K562 (cell line): ENCODE data around the gene PLEKHN1. TPM values are rescaled to one million over a fixed set of nuclear protein-coding genes. Genes with fewer than 3 reads are reported as not detected.
A peak's percentile ranks its signal among the peaks of the same experiment; 100 is the strongest.

Experiments used
- CHD1 ChIP-seq: fragments of 200-600 bp; sonication (generic); IDR thresholded peaks from one replicate; pipeline ENCODE4 v1.6.1; 2012; ENCODE audit warnings: mild to moderate bottlenecking, moderate library complexity, low read length, inconsistent platforms
- ETV1 ChIP-seq: fragments of 450-650 bp; conservative IDR thresholded peaks from 2 replicates; pipeline ENCODE4 v1.6.1; 2016; ENCODE audit warnings: missing genetic modification characterization, control low read depth, low read depth, missing compliant biosample characterization
- FIP1L1 ChIP-seq: fragments of 200-400 bp; formaldehyde crosslinking; IDR thresholded peaks from 2 replicates; pipeline ENCODE4 v1.6.1; 2018; ENCODE audit warnings: mild to moderate bottlenecking, low read depth, low read length; ENCODE audit not compliant: poor library complexity, severe bottlenecking
- FOXJ2 ChIP-seq: fragments of 200-800 bp; sonication (Bioruptor generic); IDR thresholded peaks from 2 replicates; pipeline ENCODE4 v1.6.1; 2016; ENCODE audit warnings: missing genetic modification characterization, missing compliant biosample characterization
- HNRNPLL ChIP-seq: fragments of 200-400 bp; formaldehyde crosslinking; IDR thresholded peaks from 2 replicates; pipeline ENCODE4 v1.6.1; 2017; ENCODE audit warnings: low read length, low read depth, mild to moderate bottlenecking; ENCODE audit not compliant: poor library complexity, severe bottlenecking
- KDM5B ChIP-seq: fragments of 200-600 bp; sonication (generic); IDR thresholded peaks from 2 replicates; pipeline ENCODE4 v1.6.1; 2012; ENCODE audit warnings: low read depth, mild to moderate bottlenecking, moderate library complexity, low read length, control low read depth, inconsistent platforms; ENCODE audit not compliant: insufficient replicate concordance
- KLF13 ChIP-seq: fragments of 450-650 bp; IDR thresholded peaks from 2 replicates; pipeline ENCODE4 v1.6.1; 2016; ENCODE audit warnings: missing genetic modification characterization, low read depth, mild to moderate bottlenecking, missing compliant biosample characterization, moderate library complexity, borderline replicate concordance
- L3MBTL2 ChIP-seq: fragments of 450-650 bp; IDR thresholded peaks from 2 replicates; pipeline ENCODE4 v1.6.1; 2016; ENCODE audit warnings: mild to moderate bottlenecking, moderate library complexity
- NRF1 ChIP-seq, 2 experiments: fragments of 450-650 bp; IDR thresholded peaks in 1 of 2; conservative IDR thresholded peaks in 1 of 2; 2 replicates each; pipeline ENCODE4 v1.6.1; 2014; ENCODE audit warnings: mild to moderate bottlenecking in 2 of 2
- PHF8 ChIP-seq: fragments of 200-600 bp; sonication (generic); IDR thresholded peaks from 2 replicates; pipeline ENCODE4 v1.6.1; 2012; ENCODE audit warnings: mixed run types, mild to moderate bottlenecking, inconsistent platforms, low read length, moderate library complexity, borderline replicate concordance
- RBBP5 ChIP-seq: fragments of 200-600 bp; sonication (generic); IDR thresholded peaks from 2 replicates; pipeline ENCODE4 v1.6.1; 2012; ENCODE audit warnings: borderline replicate concordance, mild to moderate bottlenecking, low read length, control low read depth, inconsistent platforms; ENCODE audit not compliant: insufficient read depth, poor library complexity, severe bottlenecking
- ZBTB7A ChIP-seq: IDR thresholded peaks from 2 replicates; pipeline ENCODE4 v1.6.1; 2011; ENCODE audit warnings: low read depth, mild to moderate bottlenecking, low read length, moderate library complexity, borderline replicate concordance; ENCODE audit not compliant: control insufficient read depth
- ZNF354B ChIP-seq: fragments of 250-450 bp; sonication (Bioruptor Pico); IDR thresholded peaks from 2 replicates; pipeline ENCODE4 v1.4.0; 2020
- polyA plus RNA-seq, 8 experiments: library from polyadenylated mRNA; depleted of rRNA in 4 of 8; stranded (reverse) in 5 of 8; unstranded in 3 of 8; fragments of >200 nt; fragmentation: Nextera tagmentation in 2 of 8; fragmentation: Illumina TruSeq in 1 of 8; extraction: Ambion mirVana in 2 of 8; extraction: Trizol in 1 of 8; gene quantifications; 2 replicates each; pipeline versions ENCODE4 v1.2.1 to v1.2.3, GENCODE V29; 2011 to 2014; ENCODE audit warnings: inconsistent platforms in 1 of 8, missing spikeins in 1 of 8
- total RNA-seq, 7 experiments: library from RNA; depleted of rRNA in 6 of 7; stranded (reverse); fragments of >200 nt in 6 of 7; fragmentation: Illumina TruSeq in 2 of 7; extraction: Trizol in 2 of 7; gene quantifications; 2 replicates each; pipeline versions ENCODE4 v1.2.1 to v1.2.3, GENCODE V29; 2011 to 2021; ENCODE audit warnings: low replicate concordance in 1 of 7
- TF ChIP-seq, protein P1 (sequence below), 2 experiments: fragments of 200-800 bp in 1 of 2; sonication (Bioruptor generic) in 1 of 2; sonication (generic) in 1 of 2; formaldehyde crosslinking in 1 of 2; IDR thresholded peaks in 1 of 2; conservative IDR thresholded peaks in 1 of 2; 2 replicates each; pipeline versions ENCODE4 v1.5.0 to v1.6.1; 2016 to 2020; ENCODE audit warnings: missing compliant biosample characterization in 1 of 2, missing genetic modification characterization in 1 of 2, missing genetic modification reagents in 1 of 2
- TF ChIP-seq, protein P2 (sequence below), 2 experiments: fragments of 450-650 bp; IDR thresholded peaks; 2 replicates each; pipeline ENCODE4 v1.6.1; 2016
- TF ChIP-seq, protein P3 (sequence below): IDR thresholded peaks from 2 replicates; pipeline ENCODE4 v1.6.1; 2011; ENCODE audit warnings: borderline replicate concordance, low read depth, mild to moderate bottlenecking, moderate library complexity, low read length; ENCODE audit not compliant: insufficient read depth, poor library complexity, severe bottlenecking
- TF ChIP-seq, protein P4 (sequence below), 3 experiments: IDR thresholded peaks in 2 of 3; conservative IDR thresholded peaks in 1 of 3; 2 replicates each; pipeline ENCODE4 v1.5.1; 2011 to 2012; ENCODE audit warnings: low read length in 3 of 3, mild to moderate bottlenecking in 3 of 3, control low read depth in 2 of 3, improper control_type of control experiment in 1 of 3, inconsistent platforms in 1 of 3, low read depth in 1 of 3, mixed read lengths in 1 of 3, moderate library complexity in 1 of 3; ENCODE audit not compliant: insufficient read depth in 2 of 3

The PLEKHN1 gene
- total and polyA plus RNA-seq, 9 of the 15 experiments (the other 6 are each of a cell fraction or from before 2014, with no cell fraction given), result 0.07 to 1.5 (median 0.13) TPM; not detected in 2

DNA sequence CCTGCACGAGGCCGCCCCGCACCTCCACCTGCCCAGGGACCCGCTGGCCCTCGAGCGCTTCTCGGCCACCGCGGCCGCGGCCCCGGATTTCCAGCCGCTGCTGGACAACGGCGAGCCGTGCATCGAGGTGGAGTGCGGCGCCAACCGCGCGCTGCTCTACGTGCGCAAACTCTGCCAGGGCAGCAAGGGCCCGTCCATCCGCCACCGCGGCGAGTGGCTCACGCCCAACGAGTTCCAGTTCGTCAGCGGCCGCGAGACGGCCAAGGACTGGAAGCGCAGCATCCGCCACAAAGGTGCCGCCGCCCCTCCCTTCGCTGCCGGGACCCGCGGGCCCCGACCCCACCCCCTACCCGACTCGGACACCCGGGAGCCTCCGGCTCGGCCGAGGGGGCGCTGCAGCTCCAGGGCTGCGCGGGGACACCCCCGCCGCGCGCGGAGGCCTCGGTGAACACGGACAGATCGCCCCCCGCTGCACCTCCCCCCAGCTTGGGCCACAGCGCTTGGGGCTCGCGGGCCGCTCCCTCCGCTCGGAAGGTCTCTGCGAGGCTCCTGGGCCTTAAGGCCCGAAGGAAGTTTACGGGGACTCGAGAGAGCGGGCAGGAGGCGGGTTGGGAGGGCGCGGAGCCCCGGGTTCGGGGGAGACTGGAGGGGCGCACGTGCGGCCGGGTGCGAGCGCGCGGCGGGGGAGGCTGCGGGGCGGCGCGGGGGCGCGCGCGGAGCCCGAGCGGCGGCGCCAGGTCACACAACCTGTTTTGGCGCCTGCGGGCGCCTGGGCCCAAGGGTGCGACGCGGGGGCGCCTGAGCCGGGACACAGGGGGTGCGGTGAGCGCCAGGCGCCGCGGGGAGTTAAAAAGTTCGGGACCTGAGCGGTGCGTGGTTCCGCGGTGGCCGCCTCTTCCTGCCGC lies 41.4 kb upstream of the PLEKHN1 start (continued):
- TF ChIP-seq, protein P1, sequence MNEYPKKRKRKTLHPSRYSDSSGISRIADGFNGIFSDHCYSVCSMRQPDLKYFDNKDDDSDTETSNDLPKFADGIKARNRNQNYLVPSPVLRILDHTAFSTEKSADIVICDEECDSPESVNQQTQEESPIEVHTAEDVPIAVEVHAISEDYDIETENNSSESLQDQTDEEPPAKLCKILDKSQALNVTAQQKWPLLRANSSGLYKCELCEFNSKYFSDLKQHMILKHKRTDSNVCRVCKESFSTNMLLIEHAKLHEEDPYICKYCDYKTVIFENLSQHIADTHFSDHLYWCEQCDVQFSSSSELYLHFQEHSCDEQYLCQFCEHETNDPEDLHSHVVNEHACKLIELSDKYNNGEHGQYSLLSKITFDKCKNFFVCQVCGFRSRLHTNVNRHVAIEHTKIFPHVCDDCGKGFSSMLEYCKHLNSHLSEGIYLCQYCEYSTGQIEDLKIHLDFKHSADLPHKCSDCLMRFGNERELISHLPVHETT (CRISPR knock-in tag; conservative IDR thresholded peaks at IDR 0.05 in 1 of 2, IDR thresholded peaks at IDR 0.05 in 1 of 2), result 0 out of 4 replicates have a peak, but pooled peaks of 1 of the 2 experiments have one; percentile 11
- TF ChIP-seq L3MBTL2 (peak; percentile 61), ETV1 (tag) (no peak), FOXJ2 (no peak), RBBP5 (peak; percentile 22), KDM5B (peak; percentile 61), ZNF354B (CRISPR knock-in tag) (no peak), NRF1 (conservative IDR thresholded peaks at IDR 0.05 in 1 of 2, IDR thresholded peaks at IDR 0.05 in 1 of 2) (peak; percentile 44 to 51; a peak in 2 of 4 replicates), FIP1L1 (peak; percentile 40), PHF8 (peak; percentile 41; the same call in 1 of the 2 replicates), HNRNPLL (peak; percentile 69), CHD1 (peak; percentile 11), ZBTB7A (peak; percentile 89), KLF13 (tag) (no peak)
- TF ChIP-seq, protein P2, sequence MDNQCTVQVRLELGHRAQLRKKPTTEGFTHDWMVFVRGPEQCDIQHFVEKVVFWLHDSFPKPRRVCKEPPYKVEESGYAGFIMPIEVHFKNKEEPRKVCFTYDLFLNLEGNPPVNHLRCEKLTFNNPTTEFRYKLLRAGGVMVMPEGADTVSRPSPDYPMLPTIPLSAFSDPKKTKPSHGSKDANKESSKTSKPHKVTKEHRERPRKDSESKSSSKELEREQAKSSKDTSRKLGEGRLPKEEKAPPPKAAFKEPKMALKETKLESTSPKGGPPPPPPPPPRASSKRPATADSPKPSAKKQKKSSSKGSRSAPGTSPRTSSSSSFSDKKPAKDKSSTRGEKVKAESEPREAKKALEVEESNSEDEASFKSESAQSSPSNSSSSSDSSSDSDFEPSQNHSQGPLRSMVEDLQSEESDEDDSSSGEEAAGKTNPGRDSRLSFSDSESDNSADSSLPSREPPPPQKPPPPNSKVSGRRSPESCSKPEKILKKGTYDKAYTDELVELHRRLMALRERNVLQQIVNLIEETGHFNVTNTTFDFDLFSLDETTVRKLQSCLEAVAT (IDR thresholded peaks at IDR 0.05), result no peak
- TF ChIP-seq, protein P3, sequence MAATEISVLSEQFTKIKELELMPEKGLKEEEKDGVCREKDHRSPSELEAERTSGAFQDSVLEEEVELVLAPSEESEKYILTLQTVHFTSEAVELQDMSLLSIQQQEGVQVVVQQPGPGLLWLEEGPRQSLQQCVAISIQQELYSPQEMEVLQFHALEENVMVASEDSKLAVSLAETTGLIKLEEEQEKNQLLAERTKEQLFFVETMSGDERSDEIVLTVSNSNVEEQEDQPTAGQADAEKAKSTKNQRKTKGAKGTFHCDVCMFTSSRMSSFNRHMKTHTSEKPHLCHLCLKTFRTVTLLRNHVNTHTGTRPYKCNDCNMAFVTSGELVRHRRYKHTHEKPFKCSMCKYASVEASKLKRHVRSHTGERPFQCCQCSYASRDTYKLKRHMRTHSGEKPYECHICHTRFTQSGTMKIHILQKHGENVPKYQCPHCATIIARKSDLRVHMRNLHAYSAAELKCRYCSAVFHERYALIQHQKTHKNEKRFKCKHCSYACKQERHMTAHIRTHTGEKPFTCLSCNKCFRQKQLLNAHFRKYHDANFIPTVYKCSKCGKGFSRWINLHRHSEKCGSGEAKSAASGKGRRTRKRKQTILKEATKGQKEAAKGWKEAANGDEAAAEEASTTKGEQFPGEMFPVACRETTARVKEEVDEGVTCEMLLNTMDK, result peak; percentile 5
- TF ChIP-seq, protein P4, sequence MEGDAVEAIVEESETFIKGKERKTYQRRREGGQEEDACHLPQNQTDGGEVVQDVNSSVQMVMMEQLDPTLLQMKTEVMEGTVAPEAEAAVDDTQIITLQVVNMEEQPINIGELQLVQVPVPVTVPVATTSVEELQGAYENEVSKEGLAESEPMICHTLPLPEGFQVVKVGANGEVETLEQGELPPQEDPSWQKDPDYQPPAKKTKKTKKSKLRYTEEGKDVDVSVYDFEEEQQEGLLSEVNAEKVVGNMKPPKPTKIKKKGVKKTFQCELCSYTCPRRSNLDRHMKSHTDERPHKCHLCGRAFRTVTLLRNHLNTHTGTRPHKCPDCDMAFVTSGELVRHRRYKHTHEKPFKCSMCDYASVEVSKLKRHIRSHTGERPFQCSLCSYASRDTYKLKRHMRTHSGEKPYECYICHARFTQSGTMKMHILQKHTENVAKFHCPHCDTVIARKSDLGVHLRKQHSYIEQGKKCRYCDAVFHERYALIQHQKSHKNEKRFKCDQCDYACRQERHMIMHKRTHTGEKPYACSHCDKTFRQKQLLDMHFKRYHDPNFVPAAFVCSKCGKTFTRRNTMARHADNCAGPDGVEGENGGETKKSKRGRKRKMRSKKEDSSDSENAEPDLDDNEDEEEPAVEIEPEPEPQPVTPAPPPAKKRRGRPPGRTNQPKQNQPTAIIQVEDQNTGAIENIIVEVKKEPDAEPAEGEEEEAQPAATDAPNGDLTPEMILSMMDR (IDR thresholded peaks at IDR 0.05 in 2 of 3, conservative IDR thresholded peaks at IDR 0.05 in 1 of 3; ENCODE audit: insufficient read depth in 2 of 3, low read depth in 1 of 3, low read length in 3 of 3), result peak in 2 of 3 experiments; percentile 1 to 23; a peak in 1 of 6 replicates
